LNCaP clone FGC (cell line): ENCODE measurements around the gene LDLRAD4.

Experiments used
- DNase-seq: peaks from one replicate; pipeline ENCODE4 v3.0.0-alpha.2; 2011; ENCODE audit warnings: low read depth
- H3K4me3 ChIP-seq: 2 replicates; pipeline ENCODE4 v1.5.1; 2011; ENCODE audit warnings: mild to moderate bottlenecking, low read depth, low read length, control low read depth
- TF ChIP-seq, protein P1 (sequence below): IDR thresholded peaks from 2 replicates; pipeline ENCODE4 v1.5.1; 2012; ENCODE audit warnings: mild to moderate bottlenecking; ENCODE audit not compliant: control insufficient read depth, insufficient read depth; ENCODE audit errors: extremely low read depth

Gene LDLRAD4

DNA sequence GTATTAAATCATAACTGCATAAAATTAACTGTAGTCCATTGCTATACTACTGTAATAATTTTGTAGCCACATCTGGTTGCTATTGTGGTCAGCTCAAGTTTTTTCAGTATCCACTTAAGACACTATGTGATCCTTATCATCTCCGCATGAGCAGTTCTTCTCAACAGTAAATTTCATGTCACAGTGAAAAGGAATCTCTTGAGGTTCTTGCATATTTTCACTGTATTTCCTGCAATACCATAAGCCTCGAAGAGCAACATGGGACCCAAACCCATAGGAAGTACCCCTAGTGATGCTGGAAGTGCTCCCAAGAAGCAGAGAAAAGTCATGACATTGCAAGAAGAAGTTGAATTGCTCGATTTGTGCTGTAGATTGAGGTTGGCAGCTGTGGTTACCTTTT is 86.7 kb downstream of the LDLRAD4 start:
- no peak for DNase-seq
- TF ChIP-seq, protein P1, sequence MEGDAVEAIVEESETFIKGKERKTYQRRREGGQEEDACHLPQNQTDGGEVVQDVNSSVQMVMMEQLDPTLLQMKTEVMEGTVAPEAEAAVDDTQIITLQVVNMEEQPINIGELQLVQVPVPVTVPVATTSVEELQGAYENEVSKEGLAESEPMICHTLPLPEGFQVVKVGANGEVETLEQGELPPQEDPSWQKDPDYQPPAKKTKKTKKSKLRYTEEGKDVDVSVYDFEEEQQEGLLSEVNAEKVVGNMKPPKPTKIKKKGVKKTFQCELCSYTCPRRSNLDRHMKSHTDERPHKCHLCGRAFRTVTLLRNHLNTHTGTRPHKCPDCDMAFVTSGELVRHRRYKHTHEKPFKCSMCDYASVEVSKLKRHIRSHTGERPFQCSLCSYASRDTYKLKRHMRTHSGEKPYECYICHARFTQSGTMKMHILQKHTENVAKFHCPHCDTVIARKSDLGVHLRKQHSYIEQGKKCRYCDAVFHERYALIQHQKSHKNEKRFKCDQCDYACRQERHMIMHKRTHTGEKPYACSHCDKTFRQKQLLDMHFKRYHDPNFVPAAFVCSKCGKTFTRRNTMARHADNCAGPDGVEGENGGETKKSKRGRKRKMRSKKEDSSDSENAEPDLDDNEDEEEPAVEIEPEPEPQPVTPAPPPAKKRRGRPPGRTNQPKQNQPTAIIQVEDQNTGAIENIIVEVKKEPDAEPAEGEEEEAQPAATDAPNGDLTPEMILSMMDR: no peak

DNA sequence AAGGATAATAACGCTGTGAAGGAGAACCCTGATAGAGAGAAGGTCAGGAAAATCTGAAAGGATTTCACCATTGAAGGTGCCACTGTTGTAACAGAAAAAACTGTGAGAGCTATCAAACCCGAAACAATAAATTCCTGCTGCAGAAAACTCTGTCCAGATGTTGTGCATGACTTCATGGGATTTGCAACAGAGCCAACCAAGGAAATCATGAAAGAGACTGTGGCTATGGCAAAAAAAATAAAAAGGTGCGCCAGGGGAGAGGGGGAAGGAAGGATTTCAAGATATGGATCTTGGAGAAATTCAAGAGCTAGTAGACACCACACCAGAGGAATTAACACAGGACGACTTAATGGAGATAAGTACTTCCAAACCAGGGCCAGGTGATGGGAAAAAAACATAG is 88.0 kb downstream of the LDLRAD4 start:
- H3K4me3 ChIP-seq: no peak overlapping the region
- TF ChIP-seq, protein P1: no peak
- DNase-seq: no peak

More for the DNA sequence above, 86.7 kb downstream of the LDLRAD4 start:
- H3K4me3 ChIP-seq: no peak overlapping the region

DNA sequence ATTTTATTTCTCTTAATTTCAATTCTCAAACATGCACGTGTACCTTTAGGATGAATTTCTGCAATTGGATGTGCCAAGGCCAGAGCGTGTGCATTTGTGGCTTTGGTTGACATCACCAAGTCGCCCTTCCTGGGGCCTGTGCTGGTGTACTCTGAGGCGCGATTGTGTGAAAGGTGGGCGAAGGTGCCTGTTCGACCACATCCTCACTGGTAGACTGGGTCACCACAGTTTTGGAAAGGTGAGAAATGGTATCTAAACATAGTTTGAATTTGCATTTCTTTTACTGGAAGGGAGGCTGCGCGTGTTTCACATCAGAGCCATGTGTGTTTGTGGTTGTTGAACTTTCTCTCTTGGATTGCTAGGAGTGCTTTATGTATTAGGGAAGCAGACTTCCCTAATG is 89.8 kb downstream of the LDLRAD4 start:
- DNase-seq: no peak
- TF ChIP-seq, protein P1: no peak
- H3K4me3 ChIP-seq: no peak overlapping the region

DNA sequence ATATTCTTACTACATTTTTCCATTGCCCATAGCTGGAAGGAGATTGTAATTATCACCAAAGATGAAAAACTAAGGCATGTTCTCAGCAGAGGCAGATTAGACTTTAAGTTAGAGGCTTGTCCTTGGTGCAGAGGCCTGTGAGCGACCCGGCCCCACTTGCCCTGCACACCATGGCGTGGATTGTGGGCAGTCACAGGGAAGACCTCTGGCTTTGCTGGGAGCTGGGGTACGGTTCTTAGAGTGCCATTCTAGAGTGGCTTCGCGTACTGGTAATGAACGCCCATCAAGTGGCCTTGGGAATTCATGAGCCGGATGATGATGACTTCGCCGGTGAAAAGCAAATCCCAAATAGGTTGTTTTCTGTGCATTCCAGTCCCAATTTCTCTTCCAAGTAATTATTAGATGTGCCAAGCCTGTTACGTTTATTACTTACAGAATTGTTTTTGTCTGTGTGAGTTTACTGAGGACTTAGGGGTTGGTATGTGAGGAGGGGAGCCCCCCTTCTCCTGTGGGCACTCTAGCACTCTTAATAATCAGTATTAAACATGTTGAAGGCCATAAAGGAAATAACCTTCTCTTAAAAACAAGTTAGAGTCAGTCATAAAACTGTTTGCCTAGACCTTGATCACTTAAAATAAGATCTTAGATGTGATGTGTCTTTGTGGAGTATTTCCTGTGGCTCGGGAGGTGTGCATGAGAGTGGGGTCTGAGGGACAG is 90.6 kb downstream of the LDLRAD4 start:
- no peak overlapping the region for H3K4me3 ChIP-seq

DNA sequence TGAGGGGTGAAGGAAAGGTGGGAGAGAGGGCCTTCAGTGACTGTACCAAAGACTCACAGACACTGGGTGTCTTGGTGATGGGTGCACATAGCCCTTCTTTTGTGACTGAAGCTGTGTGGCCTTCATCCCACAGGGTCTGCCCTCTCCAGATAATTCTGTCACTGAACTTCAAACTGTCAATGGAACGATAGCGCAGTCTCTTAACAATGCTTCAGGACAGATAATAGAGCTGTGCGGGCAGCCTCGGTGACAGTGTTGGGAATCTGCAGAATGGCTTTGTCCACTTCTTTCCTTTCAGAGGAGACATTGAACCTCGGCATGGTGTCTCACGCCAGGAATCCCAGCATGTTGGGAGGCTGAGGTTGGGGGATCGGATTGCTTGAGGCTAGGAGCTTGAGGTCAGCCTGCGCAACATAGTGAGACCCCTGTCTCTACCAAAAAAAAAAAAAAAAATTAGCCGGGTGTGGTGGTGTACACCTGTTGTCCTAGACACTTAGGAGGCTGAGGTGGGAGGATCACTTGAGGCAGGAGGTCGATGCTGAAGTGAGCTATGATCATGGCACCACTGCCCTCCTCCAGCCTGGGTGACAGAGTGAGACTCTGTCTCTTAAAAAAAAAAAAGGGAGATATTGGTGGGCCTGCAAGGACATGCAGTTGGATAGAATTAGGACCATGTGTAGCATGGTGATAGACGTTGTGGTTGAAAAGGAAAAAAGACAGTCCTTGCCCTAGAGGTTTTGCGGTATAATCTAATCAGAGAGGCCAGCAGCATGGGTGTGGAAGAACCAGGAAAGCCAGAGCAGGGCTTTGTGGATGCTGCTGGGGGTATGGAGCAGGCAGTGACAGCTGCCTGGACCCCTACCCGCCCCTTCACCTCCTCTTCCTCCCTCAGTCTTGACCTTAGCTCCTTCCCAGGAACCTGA is 91.4 kb downstream of the LDLRAD4 start:
- TF ChIP-seq, protein P1: no peak
- H3K4me3 ChIP-seq: no peak overlapping the region
- DNase-seq: no peak

More for the DNA sequence above, 90.6 kb downstream of the LDLRAD4 start:
- no peak for DNase-seq
- TF ChIP-seq, protein P1: no peak

DNA sequence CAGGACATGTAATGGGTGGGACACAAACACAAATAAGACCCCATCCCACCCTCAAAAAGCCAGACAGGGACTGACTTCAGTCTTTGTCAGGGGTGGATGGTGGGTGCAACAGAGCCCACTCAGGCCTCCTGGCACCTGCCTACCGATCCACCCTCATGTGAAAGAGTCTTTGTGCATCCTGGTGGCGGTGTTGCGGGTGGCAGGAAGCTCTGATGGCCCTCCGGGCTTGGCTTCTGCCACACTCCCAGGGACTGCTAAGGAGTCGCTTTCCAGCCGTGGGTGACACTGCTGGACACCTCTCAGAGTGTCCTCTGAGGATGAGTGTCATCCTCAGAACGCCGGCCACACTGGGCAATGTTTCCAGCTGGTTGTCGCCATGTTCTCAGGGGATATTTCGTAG is 92.6 kb downstream of the LDLRAD4 start:
- DNase-seq: no peak
- no peak overlapping the region for H3K4me3 ChIP-seq
- TF ChIP-seq, protein P1: no peak
